Ishikawa (cell line): ENCODE data around the gene GRIPAP1.

Experiments
- CEBPB ChIP-seq: IDR thresholded peaks from 2 replicates; pipeline ENCODE4 v1.6.1; 2012
- CREB1 ChIP-seq: IDR thresholded peaks from 2 replicates; pipeline ENCODE4 v1.6.1; 2012; ENCODE audit warnings: low read depth
- EGR1 ChIP-seq: IDR thresholded peaks from 2 replicates; pipeline ENCODE4 v1.6.1; 2012
- EP300 ChIP-seq: IDR thresholded peaks from 2 replicates; pipeline ENCODE4 v1.6.1; 2012; ENCODE audit warnings: borderline replicate concordance
- FOXM1 ChIP-seq: IDR thresholded peaks from 2 replicates; pipeline ENCODE4 v1.6.1; 2012; ENCODE audit warnings: low read depth, borderline replicate concordance
- NFIC ChIP-seq: IDR thresholded peaks from 2 replicates; pipeline ENCODE4 v1.6.1; 2012
- RAD21 ChIP-seq: IDR thresholded peaks from 2 replicates; pipeline ENCODE4 v1.6.1; 2012; ENCODE audit warnings: low read depth
- TAF1 ChIP-seq: IDR thresholded peaks from 2 replicates; pipeline ENCODE4 v1.6.1; 2012; ENCODE audit warnings: low read depth, mild to moderate bottlenecking
- TCF12 ChIP-seq: IDR thresholded peaks from 2 replicates; pipeline ENCODE4 v1.6.1; 2012; ENCODE audit warnings: low read depth
- TEAD4 ChIP-seq: IDR thresholded peaks from 2 replicates; pipeline ENCODE4 v1.6.1; 2012
- YY1 ChIP-seq: IDR thresholded peaks from 2 replicates; pipeline ENCODE4 v1.6.1; 2012; ENCODE audit warnings: low read depth
- ZBTB7A ChIP-seq: IDR thresholded peaks from 2 replicates; pipeline ENCODE4 v1.6.1; 2012; ENCODE audit warnings: low read depth
- TF ChIP-seq, protein P1 (sequence below): IDR thresholded peaks from 2 replicates; pipeline ENCODE4 v1.6.1; 2012; ENCODE audit warnings: low read depth, mild to moderate bottlenecking
- TF ChIP-seq, protein P2 (sequence below): IDR thresholded peaks from 2 replicates; pipeline ENCODE4 v1.6.1; 2012
- TF ChIP-seq, protein P3 (sequence below): IDR thresholded peaks from 2 replicates; pipeline ENCODE4 v1.6.1; 2012

The GRIPAP1 gene, protein sequence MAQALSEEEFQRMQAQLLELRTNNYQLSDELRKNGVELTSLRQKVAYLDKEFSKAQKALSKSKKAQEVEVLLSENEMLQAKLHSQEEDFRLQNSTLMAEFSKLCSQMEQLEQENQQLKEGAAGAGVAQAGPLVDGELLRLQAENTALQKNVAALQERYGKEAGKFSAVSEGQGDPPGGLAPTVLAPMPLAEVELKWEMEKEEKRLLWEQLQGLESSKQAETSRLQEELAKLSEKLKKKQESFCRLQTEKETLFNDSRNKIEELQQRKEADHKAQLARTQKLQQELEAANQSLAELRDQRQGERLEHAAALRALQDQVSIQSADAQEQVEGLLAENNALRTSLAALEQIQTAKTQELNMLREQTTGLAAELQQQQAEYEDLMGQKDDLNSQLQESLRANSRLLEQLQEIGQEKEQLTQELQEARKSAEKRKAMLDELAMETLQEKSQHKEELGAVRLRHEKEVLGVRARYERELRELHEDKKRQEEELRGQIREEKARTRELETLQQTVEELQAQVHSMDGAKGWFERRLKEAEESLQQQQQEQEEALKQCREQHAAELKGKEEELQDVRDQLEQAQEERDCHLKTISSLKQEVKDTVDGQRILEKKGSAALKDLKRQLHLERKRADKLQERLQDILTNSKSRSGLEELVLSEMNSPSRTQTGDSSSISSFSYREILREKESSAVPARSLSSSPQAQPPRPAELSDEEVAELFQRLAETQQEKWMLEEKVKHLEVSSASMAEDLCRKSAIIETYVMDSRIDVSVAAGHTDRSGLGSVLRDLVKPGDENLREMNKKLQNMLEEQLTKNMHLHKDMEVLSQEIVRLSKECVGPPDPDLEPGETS

DNA sequence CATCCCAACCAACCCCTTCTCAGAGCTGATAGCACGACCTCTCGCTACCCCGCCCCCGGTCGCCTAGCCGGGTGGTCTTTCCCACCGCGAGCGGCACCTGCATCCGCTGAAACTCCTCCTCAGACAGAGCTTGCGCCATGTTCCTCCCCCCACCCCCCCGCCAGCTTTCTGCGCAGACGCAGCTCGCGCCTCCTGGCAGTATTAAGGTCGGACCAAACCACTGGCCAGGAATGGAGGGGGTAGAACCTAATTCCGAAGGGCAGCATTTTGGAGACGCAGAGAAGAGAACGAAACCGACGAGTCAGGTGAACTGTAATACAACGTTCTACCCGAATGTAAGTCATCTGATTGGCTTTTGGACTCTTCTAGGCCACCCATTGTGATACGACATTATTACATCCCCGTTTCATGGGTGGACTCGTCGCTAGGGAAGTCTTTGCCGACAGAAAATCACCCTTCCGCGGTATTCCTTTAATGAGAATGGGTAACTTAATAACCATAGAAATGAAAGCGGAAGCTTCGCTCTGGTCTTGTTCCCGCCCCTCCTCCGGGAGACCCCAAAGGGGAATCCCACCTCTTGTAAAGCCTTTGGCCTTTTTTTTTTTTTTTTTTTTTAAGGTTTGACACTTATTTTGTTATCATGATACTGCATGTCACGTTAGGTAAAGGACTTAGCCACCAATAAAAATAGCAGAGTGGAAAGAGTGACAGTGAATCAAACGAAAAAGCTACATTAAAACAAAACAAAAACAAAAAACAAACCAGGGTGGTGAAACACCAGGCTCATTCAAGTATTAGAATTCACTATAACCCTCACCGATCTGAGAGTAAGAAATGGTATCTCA lies at the start of gene GRIPAP1:
GRIPAP1 (minus strand) TSS at position 174 of the 845 bp plus-strand sequence; CDS start at position 139, 35 bp downstream.
- peak; percentile 91 for TF ChIP-seq YY1
- peak; percentile 20; the same call in 1 of the 2 replicates for TF ChIP-seq TCF12
- TF ChIP-seq ZBTB7A, result no peak
- no peak for TF ChIP-seq EGR1
- TF ChIP-seq FOXM1, result no peak
- TF ChIP-seq TAF1, result peak; percentile 98
- no peak for TF ChIP-seq CREB1
- TF ChIP-seq EP300, result peak; percentile 19; the same call in 1 of the 2 replicates
- TF ChIP-seq, protein P1, sequence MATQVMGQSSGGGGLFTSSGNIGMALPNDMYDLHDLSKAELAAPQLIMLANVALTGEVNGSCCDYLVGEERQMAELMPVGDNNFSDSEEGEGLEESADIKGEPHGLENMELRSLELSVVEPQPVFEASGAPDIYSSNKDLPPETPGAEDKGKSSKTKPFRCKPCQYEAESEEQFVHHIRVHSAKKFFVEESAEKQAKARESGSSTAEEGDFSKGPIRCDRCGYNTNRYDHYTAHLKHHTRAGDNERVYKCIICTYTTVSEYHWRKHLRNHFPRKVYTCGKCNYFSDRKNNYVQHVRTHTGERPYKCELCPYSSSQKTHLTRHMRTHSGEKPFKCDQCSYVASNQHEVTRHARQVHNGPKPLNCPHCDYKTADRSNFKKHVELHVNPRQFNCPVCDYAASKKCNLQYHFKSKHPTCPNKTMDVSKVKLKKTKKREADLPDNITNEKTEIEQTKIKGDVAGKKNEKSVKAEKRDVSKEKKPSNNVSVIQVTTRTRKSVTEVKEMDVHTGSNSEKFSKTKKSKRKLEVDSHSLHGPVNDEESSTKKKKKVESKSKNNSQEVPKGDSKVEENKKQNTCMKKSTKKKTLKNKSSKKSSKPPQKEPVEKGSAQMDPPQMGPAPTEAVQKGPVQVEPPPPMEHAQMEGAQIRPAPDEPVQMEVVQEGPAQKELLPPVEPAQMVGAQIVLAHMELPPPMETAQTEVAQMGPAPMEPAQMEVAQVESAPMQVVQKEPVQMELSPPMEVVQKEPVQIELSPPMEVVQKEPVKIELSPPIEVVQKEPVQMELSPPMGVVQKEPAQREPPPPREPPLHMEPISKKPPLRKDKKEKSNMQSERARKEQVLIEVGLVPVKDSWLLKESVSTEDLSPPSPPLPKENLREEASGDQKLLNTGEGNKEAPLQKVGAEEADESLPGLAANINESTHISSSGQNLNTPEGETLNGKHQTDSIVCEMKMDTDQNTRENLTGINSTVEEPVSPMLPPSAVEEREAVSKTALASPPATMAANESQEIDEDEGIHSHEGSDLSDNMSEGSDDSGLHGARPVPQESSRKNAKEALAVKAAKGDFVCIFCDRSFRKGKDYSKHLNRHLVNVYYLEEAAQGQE, result no peak
- TF ChIP-seq RAD21, result no peak
- TF ChIP-seq TEAD4, result no peak
- TF ChIP-seq, protein P2, sequence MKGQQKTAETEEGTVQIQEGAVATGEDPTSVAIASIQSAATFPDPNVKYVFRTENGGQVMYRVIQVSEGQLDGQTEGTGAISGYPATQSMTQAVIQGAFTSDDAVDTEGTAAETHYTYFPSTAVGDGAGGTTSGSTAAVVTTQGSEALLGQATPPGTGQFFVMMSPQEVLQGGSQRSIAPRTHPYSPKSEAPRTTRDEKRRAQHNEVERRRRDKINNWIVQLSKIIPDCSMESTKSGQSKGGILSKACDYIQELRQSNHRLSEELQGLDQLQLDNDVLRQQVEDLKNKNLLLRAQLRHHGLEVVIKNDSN, result no peak
- no peak for TF ChIP-seq NFIC
- TF ChIP-seq CEBPB, result no peak

DNA sequence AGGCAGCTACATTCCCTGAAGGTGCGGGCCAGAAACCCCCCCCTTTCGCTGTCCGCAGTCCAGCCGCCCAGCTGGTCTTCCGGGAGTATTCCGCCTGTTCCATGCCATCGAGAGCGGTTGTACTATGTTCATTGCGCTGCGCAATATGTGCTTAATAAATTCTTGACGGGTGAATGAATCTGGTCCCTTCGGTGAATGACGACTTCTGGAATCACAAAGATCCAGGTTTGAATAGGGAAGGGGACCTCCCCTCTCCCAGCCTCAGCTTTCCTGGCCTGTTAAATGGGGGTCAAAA lies 41.9 kb upstream of the GRIPAP1 start:
- TF ChIP-seq, protein P3, sequence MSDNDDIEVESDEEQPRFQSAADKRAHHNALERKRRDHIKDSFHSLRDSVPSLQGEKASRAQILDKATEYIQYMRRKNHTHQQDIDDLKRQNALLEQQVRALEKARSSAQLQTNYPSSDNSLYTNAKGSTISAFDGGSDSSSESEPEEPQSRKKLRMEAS, result no peak
- no peak for TF ChIP-seq EGR1
- no peak for TF ChIP-seq YY1
- TF ChIP-seq NFIC, result no peak

DNA sequence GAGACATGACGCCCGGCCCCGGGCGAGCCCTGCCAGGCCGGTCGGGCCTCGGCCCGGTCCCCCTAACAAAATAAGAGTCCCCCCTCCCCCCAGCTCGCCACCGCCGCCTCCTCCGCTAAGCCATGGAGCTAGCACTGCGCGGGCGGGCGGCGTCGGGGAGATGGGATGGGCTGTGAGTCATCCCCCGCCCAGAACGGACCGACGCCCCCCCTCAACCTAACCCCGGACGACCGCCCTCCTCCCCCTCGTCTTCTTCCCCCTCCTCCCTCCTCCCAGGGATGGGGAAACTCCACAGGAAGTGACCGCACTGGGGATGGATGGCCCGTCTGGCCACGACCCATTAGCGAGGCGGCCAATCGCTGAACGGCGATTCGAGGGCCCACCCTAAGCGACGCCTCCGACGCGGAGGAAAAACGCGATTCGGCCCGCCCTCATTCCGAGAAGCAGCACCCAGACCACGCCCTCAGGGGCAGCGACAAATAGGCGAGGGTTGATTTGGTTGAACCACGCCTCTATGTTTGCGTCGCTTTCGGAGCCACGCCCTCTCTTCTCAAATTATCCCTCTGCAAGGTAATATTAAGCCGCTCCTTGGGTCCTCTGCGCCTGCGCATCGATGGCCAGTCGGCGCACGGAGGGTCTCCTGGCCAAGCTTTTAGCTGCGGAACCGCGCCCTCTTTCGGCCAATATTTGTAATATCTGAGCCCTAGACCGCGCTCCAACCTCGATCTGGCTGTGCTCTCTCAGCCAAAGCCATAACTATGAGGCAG lies 41.3 kb upstream of the GRIPAP1 start, which contains the start of gene TFE3:
TFE3 (minus strand) TSS at position 138 of the 767 bp plus-strand sequence; CDS start at position 7, 131 bp downstream.
- TF ChIP-seq EGR1 (peak; percentile 55; the same call in 1 of the 2 replicates), ZBTB7A (no peak), YY1 (no peak), TEAD4 (no peak), TCF12 (no peak), NFIC (no peak), EP300 (0 out of 2 replicates have a peak, but pooled peaks have one; percentile 10), RAD21 (peak; percentile 73), FOXM1 (no peak), TAF1 (peak; percentile 37; the same call in 1 of the 2 replicates), CREB1 (no peak; the same call in 1 of the 2 replicates), CEBPB (no peak)
- TF ChIP-seq, protein P2, result no peak
- TF ChIP-seq, protein P1, result no peak
- TF ChIP-seq, protein P3, result peak; percentile 25; the same call in 1 of the 2 replicates

DNA sequence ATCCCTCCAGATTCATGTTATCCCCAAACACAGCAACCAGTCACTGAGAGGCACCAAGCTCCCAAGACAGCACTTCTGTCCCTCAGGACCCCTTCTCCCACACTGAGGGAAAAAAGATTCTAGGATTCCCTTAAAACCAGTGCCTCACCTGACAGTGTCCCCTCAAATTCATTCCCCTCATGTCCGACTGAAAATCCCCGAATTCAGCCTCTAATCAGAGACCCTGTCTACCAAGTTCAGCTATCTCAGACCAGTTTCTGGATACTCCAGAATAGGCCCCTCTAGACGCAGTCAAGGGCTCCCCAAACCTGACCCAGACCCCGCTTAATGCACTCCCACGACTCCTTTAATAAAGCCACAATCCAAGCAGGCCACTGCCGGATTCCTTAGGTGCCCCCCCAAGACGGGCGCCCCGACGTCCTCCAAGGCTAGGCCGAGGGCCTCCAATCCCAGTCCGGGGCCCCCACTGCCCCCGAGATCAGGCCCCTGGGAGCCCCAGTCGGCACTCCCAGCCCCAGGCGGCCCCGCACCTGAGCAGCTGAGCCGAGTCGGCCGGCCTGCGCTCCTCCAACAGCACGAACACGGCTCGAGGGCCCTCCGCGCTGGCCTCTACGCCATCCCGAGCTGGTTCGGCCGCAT lies 40.6 kb upstream of the GRIPAP1 start:
- TF ChIP-seq, protein P1, result no peak
- TF ChIP-seq CREB1 (no peak), CEBPB (no peak), EGR1 (no peak), EP300 (no peak), RAD21 (no peak), TCF12 (no peak), FOXM1 (no peak), NFIC (no peak), ZBTB7A (no peak), TEAD4 (no peak), YY1 (no peak), TAF1 (no peak)
- TF ChIP-seq, protein P3, result no peak
- TF ChIP-seq, protein P2, result no peak
